Measurements from ENCODE around the gene EFNB1.

Gene EFNB1

DNA sequence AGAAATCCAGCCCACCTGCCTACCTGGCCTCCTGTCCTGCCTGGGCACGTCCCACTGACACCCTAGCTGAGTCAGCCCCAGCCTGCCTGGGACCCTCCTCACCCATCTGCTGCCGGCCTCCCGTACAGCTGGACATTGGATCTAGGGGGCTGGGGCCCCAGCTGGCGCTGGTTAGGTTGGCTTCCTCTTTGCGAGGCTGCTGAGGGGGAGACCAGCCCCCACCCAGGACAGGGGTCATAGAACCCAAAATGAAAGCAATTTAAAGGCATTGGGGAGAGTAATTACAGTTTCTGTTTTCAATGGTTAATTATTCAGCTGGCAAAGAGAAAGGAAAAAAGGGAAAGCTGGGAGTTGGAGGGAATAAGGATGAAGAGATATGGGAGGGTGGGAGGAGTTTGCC is 15.8 kb downstream of the EFNB1 start:
- DNase-seq = no peak

DNA sequence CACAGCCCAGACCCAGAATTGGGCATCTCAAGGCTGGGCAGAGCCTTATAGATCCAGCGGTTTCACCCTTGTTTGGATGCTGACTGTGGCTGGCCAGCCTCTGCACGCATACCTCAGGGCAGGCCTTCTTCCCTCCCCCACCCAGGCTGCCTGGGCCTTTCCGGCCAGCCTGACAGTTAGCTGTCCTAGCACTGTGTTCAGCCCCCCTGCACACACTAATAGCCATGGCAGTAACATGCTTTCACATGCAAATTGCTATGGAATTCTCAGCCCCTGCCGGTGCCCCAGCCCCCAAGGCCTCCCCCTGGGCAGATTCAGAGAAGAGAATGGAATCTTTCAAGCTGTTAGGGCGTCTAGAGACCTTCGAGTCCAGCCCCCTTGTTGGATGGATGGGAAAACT is 17.7 kb downstream of the EFNB1 start:
- DNase-seq = no peak

DNA sequence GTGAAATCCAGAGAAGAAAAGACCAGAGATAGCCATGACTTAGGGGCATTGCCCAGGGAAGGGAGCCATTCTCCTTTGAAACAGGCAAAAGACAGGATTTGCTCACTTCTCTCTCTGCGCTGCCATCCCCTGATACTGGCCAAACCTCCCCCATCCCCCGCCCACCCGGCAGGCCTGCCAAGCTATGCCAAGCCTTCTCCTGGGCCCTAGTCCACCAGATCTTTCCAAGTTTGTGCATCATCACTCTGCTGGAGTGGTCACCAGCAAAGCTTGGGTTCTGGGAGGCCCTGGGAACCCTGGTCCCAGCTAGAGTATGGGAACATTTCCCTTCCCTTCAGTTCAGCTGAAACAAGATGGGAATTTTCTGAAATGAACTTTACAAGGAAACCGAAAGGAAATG is 18.4 kb downstream of the EFNB1 start:
- no peak for DNase-seq

DNA sequence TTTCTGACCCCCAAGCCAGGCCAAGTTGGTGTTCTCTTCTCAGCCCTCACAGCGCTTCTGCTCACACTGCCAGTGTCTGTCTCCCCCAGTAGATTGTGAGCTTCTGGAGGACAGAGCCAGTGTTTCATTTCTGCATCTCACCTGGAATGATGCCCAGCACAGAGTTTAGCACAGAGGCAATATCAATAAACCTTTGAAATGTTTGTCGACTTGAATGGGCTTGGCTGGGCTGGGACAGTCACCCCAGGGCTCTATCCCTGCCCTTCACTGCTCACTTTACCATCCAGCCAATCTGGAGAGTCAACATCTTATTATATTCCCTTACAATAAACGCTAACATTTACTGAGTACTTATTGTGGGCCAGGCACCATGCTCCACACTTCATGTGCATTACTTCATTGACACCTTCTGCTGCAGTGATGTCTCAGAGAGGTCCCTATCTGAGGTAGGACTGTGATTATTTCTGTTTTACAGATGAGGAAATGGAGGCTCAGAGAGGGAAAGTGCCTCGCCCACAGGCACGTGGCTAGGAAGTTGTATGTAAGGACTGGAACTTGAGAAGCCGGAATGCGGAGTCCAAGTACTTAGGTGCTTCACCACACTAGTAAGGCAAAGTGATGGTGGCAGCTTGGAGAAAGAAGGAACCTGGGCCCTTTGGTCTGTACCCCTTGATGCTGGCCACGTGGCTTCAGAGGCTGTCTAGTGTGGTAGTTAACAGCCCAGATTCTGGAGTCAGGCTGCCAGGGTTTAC is 19.5 kb downstream of the EFNB1 start:
- DNase-seq = no peak

DNA sequence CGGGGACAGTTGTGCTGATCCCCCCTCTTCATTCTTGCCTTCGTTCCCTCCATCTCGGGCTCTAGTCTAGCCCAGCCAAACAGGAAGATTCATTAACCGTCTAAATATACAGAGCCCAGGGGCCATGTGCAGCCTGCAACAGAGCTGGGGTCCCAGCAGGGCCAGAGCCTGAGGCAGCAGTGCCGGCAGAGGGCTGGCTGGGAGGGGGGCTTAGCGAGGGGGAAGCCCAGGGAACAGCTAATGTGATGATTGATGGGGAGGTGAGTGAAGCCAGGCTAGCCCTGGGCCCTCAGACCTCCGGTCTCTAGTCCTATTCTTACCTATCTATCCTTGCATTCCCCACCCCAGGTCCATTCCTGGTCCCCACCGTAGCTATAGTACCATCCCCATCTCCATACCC is 22.3 kb downstream of the EFNB1 start:
- no peak for DNase-seq

DNA sequence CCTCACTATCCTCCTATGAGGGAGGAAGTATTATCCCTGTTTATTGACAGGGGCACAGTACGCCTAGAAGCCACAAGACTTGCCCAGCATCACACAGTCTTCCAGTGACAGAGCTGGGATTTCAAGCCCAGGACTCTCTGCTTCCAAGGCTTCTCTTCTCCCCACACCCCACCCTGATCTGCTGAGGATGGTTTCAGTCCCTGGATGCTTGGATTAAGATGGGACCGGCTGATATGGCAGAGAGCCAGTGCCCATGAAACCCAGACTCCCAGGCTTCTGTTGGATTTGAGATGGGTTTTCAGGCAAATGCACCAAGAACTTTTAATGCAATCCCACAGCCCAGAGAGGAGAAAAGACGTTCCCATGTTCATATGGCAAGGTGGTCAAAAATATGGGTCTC is 23.2 kb downstream of the EFNB1 start:
- no peak for DNase-seq

DNA sequence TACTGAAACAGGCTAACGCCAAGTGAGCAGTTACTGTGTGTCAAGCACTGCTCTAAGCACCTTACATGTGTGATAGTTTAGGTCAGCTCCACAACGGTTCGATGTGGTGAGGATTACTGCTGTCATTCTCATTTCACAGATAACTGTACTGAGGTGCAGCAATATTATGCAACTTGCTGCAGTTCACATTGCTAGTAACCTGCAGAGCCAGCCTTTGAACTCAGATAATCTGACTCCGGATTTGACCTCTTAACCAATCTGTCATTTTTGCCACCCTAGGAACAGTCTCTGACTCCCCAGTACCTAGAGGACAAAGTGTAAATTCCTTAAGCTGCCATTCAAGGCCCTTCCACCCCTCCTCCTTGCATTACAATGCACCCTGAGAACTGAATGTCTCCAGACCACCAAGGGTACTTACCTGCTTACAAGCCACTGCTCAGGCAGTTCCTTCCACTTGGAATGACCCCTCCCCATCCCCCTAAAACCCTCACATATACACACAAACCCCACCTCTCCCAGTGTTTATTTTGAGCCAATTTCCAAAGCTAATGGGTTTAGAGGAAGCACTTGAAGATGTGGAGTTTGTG is 24.9 kb downstream of the EFNB1 start:
- no peak for DNase-seq

DNA sequence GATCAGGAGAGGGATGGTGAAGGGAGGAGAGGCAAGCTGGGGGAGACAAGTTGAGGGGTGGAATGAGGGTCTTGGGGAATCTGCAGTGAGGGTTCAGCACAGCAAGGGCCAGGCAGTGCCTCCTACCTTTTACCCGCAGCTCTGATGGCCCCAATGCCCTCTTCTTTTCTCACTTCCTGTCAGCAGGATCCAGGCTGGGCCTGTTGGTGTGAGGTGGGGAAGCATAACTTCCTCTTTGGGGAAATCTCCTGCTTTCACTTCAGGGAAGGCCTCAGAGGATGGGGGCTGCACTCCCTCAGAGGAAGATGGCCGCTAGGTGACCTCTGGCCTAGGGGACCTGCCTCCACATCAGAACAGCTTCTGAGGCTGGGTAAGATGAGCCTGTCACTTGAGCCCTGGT is 36.5 kb downstream of the EFNB1 start:
- no peak for DNase-seq

DNA sequence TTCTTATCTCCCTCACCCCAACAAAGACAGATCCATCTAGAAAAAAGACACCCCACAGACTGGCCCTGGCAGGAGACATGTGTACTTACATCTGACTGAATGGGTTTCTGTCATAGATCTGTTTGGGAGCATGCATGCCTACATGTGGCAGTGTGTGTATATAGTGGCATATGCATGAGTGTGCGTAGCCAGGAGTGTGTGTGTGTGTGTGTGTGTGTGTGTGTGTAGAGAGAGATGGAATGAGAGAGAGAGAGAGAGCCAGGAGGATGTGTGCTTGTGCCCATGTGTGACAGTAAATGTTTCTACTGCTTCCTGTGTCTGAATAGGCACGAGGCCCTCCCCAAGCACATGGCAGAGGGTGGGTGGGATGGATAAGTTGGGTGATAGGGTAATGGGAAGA is 37.1 kb downstream of the EFNB1 start:
- no peak for DNase-seq

DNA sequence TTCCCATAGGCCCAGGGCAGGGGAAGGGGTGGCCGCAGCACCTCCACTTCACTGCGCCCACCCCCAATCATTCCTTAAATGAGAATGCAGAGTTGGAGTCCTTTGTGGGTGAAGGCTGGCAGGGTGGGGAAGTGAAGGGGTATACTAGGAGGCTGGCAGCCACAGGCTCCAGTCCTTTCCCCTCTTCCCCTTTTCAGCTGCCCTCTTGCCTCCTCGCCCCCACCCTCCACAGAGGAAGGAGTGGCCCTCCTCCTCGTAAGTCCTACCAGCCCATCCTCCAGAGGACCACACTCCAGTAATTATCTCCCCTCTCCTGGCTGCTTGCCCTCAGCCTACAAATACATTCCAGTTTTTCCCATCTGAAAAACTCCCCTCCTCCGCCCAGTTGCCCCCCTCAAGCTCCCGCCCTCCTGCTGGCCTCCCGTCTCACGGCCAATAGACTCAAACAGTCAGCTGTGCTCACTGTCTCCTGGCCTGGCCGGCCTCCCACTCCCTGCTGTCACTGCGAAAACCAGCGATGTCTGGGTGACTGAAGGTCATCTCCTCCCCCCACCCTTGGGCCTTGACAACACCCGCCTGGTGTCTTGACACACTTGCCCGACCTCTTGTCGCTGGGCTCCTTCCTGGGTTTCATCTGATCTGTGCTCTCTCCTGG is 38.8 kb downstream of the EFNB1 start:
- DNase-seq = no peak

DNA sequence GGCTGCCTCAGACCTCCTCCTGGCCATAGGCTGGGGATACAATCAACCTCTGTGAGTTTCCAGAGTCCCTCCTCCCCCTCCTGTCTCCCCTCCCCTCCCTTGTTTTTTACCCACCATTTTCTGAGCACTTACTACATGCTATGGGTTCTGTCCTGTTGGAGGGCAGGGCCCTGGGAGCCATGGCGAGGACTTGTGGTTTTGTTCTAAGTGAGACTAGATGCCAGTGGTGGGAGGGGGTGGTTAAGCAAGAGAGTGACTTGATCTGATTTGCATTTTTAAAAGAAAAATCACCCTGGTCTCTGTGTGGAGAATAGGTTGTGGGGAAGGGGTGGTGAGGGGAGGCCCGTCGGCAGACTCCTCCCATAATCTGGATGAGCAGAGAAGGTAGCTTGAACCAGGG is 39.5 kb downstream of the EFNB1 start:
- DNase-seq = no peak

DNA sequence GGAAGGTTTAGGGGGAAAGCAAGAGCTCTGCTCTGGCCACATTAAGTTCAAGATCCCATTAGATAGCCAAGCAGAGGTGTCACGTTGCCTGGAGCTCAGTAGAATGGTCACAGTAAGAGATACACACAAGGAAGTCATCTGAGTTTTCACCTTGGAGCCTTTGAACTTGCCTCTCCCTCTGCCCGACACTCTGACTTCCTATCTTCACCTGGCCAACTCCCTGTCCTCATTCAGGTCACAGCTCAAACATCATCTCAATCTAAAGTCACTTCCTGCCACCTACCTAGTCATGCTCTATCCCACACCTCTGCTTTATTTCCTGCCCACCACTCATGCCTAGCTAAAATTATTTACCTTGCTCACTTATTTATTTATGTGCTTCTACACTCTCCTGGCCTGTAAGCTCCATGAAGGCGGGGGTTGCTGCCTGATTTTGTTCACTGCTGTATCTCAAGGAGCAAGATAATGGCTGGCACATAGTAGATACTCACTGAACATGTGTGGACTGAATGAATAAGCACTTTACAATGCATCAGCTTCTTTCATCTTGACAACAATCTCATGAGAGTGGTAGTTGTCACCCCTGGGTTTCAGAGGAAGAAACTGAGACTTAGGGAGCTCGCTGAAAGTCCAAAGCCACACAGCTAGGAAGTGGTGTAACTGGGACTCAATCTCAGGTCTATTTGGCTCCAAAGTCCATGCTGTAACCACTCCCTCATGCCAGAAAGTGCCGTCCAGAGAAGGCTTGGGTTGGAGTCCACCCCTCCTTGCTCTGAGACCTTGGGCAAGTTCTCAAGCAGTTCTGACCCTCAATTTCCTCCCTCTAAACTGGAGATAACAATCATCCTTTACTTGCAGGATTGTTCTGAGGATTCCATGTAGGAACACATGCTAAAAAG is 40.3 kb downstream of the EFNB1 start:
- no peak for DNase-seq

DNA sequence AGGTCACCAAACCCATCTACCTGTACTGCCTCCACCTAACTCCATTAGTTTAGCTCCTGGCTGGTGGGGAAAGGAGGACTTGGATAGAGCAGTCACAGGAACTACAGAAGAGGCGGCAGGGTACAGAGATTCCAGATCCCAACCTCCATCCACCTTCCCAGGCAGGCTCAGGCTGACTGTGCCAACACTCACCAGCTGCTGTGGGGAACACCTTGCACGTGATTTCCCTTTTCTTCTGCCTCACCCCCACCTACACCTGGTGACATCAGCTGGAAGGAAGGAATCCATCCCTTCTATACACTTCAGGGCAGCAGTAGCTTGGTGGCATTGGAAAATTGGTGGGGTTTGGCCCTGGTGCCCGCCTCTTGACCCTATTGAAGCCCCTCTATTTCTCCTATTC is 41.5 kb downstream of the EFNB1 start:
- DNase-seq = no peak

DNA sequence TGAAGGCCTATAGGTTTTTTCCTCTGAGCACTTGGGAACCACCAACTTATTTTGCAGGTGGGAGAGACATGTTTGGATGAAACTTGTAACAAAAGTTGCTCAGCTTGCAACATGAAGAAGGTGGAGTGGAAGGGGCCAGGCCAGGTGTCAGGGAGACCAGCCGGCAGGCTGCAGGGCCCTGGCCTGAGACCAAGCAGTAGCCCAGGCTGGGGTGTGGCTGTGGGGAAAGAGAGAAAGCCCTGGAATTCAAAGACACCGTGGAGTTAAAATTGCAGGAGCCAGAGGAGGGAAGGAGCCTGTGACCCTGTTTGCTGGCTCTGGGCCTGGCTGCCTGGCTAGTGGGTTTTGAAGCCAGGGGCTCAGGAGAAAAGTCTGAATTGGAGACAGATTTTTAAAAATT is 43.4 kb downstream of the EFNB1 start:
- DNase-seq = no peak

DNA sequence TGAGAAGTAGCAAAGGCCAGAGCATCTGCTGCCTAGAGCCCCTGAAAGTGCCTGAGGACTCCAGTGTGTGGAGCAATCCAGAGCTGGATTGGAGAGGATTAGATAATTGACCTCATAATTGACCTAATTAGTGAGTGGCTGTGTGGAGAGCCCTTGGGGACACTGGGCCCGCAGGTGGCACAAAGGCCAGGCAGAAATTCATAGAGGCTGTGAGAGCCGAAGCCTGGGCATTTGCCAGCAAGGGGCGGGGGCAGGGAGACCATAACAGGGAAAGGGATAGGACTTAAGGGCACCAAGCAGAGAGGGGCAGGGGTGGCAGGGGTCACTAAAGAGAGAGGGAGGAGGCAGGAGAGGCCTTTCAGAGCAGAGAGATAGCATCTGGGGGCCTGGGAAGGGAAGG is 45.3 kb downstream of the EFNB1 start:
- DNase-seq = no peak

DNA sequence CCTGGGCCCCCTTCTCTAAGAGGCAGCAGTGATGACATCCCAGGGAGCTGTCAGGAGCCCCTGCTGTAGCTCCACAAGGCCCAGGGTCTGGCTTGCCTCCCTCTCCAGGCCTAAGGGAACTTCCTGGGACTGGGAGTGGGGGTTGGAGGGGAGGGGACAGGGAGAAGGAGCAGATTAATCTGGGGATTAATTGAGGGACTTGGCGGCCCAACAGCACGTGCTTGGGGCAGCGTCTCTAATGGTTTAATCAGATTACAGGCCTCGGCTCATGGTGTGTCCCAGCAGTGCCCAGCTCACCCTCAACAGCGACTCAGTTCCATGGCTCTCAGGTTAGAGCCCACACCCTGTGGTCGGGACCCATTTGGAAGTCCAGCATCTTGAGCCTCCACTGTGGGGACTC is 47.9 kb downstream of the EFNB1 start:
- DNase-seq = no peak

DNA sequence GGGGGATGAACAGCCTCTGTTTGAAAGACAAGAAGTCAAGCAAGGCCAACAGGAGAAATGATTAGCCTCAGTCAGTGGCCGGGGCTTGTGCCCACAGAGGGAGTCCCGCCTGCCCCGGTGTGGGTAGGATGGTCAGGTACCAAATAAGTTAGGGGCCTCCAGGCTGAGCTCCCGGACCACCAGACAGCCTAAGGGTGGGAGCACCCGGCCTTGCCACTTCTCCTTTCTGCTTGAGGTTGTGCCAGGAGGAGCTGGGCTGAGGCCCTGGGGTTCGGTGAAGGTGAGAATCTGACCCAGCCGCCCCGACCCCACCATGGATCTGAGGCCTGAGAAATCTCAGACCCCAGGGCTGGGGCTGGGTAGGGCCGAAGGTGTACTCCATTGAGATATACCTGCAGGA is 48.8 kb downstream of the EFNB1 start:
- DNase-seq = no peak

DNA sequence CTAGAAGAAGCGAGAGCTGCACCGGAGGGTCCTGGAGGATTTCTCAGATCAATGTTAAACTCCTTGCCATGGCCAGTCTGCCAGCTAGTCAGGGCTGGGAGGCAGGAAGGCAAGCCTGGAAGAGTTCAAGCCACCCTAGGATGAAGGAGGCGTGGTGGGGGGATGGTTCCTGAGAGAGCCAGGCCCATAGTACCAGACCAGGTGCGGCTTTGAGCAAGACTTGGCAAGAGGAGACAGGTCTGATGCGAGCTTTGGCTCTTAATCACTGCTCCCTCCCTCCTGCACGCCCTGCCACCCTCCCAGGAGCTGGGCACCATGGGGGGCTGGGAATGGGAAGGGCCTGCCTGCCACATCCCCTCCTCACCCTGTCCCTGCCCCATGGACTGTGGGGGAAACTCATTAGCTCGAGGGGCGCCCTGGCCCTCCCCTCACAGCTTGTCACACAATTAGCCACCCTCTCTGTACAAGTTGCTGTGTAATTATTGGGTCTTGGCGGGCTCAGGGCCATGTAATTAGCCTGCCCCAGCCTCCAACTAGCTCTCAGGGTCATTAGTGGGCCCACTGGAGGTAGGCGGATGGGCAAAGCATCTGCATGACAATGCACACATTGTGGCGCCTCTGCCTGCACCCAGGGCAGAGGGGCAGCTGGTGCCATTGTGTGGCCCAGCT is 50.3 kb downstream of the EFNB1 start:
- DNase-seq = no peak

DNA sequence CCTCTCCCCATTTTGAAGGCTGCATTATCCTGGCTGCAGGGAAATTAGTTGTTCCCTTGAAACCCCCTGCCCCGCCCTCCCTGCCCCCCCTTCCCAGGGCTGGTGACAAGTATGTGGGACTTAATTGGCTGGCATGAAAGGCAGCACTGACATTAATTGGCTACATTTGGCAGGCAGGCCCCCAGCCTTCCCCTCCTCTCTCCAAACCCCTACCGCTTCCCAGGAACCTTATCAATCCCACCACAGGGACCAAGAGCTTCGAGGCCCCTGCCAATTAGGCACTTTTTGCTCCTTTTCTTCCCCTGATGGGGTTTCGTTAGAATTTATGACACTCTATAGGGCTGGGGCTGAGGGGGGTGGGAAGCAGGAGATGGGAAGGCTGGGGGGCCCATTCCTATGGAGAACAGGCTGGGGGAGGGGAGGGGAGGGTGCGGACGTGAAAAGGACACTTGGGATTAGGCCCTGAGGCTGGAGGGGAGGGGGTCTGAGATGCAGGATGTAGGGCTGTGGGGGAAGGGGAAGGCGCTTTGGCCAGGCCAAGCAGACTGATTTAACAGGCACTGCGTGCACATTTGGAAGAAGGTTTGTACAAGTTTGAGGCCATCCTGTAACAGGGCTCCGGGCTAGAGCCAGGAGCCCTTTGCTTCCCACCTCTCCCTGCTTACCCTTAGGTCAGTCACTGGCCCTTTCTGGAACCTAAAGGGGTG is 52.2 kb downstream of the EFNB1 start:
- no peak for DNase-seq

DNA sequence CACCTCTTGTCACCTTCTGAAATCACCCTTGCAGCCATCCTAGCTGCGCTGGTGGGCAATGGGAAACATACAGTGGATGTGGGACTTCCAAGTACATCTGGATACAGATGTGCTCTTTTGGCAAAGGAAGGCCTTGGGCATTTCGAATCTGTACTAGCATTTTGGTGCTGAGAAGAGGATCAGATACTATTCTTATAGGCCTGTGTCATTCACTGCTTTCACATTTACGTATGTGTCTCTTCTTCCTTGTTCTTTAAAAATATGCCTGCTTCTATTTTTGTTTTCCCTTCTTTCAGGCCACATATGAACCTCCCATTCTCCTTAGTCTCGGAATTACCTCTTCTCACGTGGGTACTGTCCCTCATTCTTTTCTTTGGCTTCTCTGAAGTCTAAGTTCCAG is 53.1 kb downstream of the EFNB1 start:
- no peak for DNase-seq

DNA sequence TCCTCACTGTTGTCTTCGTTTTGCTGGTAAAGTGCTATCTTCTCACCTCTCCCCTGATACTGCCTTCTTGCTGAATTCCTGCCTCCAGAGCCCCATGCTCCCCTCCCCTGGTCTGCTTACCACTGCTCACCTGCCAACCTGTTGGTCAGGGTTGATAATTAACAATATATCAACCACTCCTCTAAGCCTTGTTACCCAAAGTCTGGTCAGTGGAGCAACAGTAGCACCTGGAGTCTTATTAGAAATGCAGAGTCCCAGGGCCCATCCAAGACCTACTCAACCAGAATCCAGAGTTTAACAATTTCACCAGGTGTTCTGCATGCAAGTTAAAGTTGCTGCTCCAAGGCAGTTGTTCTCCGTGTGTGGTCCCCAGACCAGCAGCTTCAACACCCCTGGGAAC is 55.0 kb downstream of the EFNB1 start:
- DNase-seq = no peak

DNA sequence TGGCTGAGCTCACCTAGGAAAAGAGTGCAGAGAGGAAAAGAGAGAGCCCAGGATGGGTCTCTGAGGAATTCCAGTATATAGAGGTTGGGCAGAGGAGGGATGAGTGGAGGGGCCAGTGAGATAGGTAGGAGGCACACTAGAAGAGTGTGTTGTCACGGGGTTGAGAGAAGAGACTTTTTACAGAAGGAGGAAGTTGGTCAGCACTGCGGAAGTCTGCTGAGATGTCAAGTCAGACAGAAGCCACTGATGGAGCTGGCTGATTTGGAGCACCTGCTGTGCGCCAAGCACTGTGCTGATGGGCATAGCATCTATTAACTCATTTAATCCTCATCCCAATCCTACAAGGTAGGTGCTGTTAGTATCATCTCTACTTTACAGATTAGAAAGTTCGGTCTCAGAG is 60.4 kb downstream of the EFNB1 start:
- DNase-seq = peak in 1 of 2 donors; percentile 54

Data from bone marrow (tissue), 2 donors.